Stimulated activated CD8-positive, alpha-beta memory T cell treated with anti-CD3 and anti-CD28 coated beads, Interleukin-7, amount 100 ng/mL, for 1 hour (primary cell): Measurements from ENCODE around the gene NRL.
A peak's percentile ranks its signal among the peaks of the same experiment; 100 is the strongest.

Experiments
- DNase-seq, 2 donors: peaks; one replicate each; pipeline ENCODE4 v3.0.0-alpha.2; 2020; ENCODE audit warnings: low read depth in 2 of 2

Gene NRL

GRCh38 chr14:24098927-24099813 lies 15.6 kb downstream of the NRL start:
- DNase-seq: no peak

- DNase-seq: no peak
Measured at GRCh38 chr14:24098229-24098926, 16.4 kb downstream of the NRL start.

- no peak for DNase-seq
Measured at GRCh38 chr14:24096545-24097181, 18.1 kb downstream of the NRL start.

GRCh38 chr14:24095271-24096068 lies 19.3 kb downstream of the NRL start:
- DNase-seq: no peak

GRCh38 chr14:24094841-24095270 lies 19.9 kb downstream of the NRL start:
- DNase-seq: no peak

- DNase-seq: peak; percentile 47 to 51
Measured at GRCh38 chr14:24093901-24094840, 20.6 kb downstream of the NRL start, which contains the start of gene PCK2. Gene PCK2 (plus strand): TSS chr14:24094311. CDS start chr14:24094406, 95 bp downstream.

- DNase-seq: no peak
Measured at GRCh38 chr14:24093207-24093900, 21.4 kb downstream of the NRL start.

- DNase-seq: no peak
Measured at GRCh38 chr14:24092505-24093206, 22.1 kb downstream of the NRL start.

- no peak for DNase-seq
Measured at GRCh38 chr14:24092110-24092504, 22.6 kb downstream of the NRL start.

- DNase-seq: no peak
Measured at GRCh38 chr14:24089890-24090289, 24.9 kb downstream of the NRL start.

GRCh38 chr14:24088095-24088494 lies 26.7 kb downstream of the NRL start:
- DNase-seq: no peak

- DNase-seq: no peak
Measured at GRCh38 chr14:24087004-24087403, 27.7 kb downstream of the NRL start.

GRCh38 chr14:24086193-24086955 lies 28.4 kb downstream of the NRL start:
- no peak for DNase-seq

- no peak for DNase-seq
Measured at GRCh38 chr14:24085215-24085614, 29.5 kb downstream of the NRL start.

- DNase-seq: no peak
Measured at GRCh38 chr14:24084440-24084839, 30.3 kb downstream of the NRL start.

- no peak for DNase-seq
Measured at GRCh38 chr14:24083462-24083861, 31.3 kb downstream of the NRL start.

GRCh38 chr14:24082411-24083080 lies 32.2 kb downstream of the NRL start:
- no peak for DNase-seq

- no peak for DNase-seq
Measured at GRCh38 chr14:24081739-24082211, 33.0 kb downstream of the NRL start.
